ENCODE measurements around the gene LMAN2L.

DNA sequence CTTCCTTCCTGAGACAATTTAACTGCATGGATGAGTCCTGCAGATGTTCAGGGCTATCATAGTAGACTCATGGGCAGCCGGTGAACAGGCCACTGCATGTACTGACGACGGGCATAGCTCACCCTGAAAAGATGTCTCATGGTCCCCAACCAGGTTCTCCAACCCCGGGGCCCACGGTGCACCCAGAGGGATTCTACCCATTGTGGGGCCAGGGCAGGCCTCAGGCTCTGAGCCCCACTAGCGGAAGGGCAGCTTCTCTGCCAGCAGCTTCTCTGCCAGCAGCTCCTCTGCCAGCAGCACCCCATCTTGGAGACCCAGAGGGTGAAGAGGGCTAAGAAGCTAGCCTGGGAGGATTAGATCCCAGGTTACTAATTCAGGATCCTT lies 17.6 kb upstream of the LMAN2L start:
- TF ChIP-seq, protein P1, sequence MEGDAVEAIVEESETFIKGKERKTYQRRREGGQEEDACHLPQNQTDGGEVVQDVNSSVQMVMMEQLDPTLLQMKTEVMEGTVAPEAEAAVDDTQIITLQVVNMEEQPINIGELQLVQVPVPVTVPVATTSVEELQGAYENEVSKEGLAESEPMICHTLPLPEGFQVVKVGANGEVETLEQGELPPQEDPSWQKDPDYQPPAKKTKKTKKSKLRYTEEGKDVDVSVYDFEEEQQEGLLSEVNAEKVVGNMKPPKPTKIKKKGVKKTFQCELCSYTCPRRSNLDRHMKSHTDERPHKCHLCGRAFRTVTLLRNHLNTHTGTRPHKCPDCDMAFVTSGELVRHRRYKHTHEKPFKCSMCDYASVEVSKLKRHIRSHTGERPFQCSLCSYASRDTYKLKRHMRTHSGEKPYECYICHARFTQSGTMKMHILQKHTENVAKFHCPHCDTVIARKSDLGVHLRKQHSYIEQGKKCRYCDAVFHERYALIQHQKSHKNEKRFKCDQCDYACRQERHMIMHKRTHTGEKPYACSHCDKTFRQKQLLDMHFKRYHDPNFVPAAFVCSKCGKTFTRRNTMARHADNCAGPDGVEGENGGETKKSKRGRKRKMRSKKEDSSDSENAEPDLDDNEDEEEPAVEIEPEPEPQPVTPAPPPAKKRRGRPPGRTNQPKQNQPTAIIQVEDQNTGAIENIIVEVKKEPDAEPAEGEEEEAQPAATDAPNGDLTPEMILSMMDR (IDR thresholded peaks at IDR 0.05), result no peak
- TF ChIP-seq POLR2A (IDR thresholded peaks at IDR 0.05), result no peak
